SJSA1 (cell line): ENCODE data around the gene KRT40. TPM values are rescaled to one million over a fixed set of nuclear protein-coding genes. Genes with fewer than 3 reads are reported as not detected.

Experiments used
- DNase-seq, 2 experiments: peaks; one replicate each; pipeline ENCODE4 v3.0.0-alpha.2; 2015 to 2020; ENCODE audit warnings: low spot score in 2 of 2, low read depth in 1 of 2
- H3K27ac ChIP-seq: fragments of 250-450 bp; sonication (Bioruptor Pico); 2 replicates; pipeline ENCODE4 v1.5.1; 2020; ENCODE audit warnings: mild to moderate bottlenecking, moderate library complexity
- H3K27me3 ChIP-seq: fragments of 250-450 bp; sonication (Bioruptor Pico); replicated peaks from 2 replicates; pipeline ENCODE4 v1.5.1; 2020; ENCODE audit warnings: mild to moderate bottlenecking, moderate library complexity
- H3K36me3 ChIP-seq: fragments of 250-450 bp; sonication (Bioruptor Pico); 2 replicates; pipeline ENCODE4 v1.5.1; 2020; ENCODE audit warnings: mild to moderate bottlenecking
- H3K4me1 ChIP-seq: fragments of 250-450 bp; sonication (Bioruptor Pico); replicated peaks from 2 replicates; pipeline ENCODE4 v1.6.1; 2021; ENCODE audit warnings: mild to moderate bottlenecking
- H3K4me3 ChIP-seq: fragments of 250-450 bp; sonication (Bioruptor Pico); 2 replicates; pipeline ENCODE4 v1.5.1; 2020; ENCODE audit warnings: mild to moderate bottlenecking
- H3K9me3 ChIP-seq: fragments of 250-450 bp; sonication (Bioruptor Pico); replicated peaks from 2 replicates; pipeline ENCODE4 v1.5.1; 2020; ENCODE audit warnings: mild to moderate bottlenecking
- total RNA-seq: library from RNA; depleted of rRNA; stranded (reverse); fragments of >200 nt; shearing (Covaris generic); gene quantifications from 2 replicates; pipeline ENCODE4 v1.2.3, GENCODE V29; 2014

KRT40 gene
- total RNA-seq, 1 experiment from 2014 or later, result not detected

- no peaks in the 10 kb centered on the region for H3K27me3 ChIP-seq
- no peaks in the 10 kb centered on the region for H3K4me1 ChIP-seq
- no peak overlapping the region for H3K4me3 ChIP-seq
- no peak overlapping the region for H3K27ac ChIP-seq
- H3K36me3 ChIP-seq, result no peaks in the 10 kb centered on the region
- DNase-seq, result no peak
- no peaks in the 10 kb centered on the region for H3K9me3 ChIP-seq
Observed at GRCh38 chr17:40986920-40987319, 2.8 kb upstream of the KRT40 start.

GRCh38 chr17:40981115-40981514 lies 3.0 kb downstream of the KRT40 start:
- Histone ChIP-seq H3K4me1 (no peaks in the 10 kb centered on the region), H3K27ac (no peak overlapping the region), H3K4me3 (no peak overlapping the region), H3K9me3 (no peaks in the 10 kb centered on the region), H3K27me3 (no peaks in the 10 kb centered on the region), H3K36me3 (no peaks in the 10 kb centered on the region)
- no peak for DNase-seq

GRCh38 chr17:40980596-40980995 lies 3.5 kb downstream of the KRT40 start:
- DNase-seq, result no peak
- H3K4me1 ChIP-seq, result no peaks in the 10 kb centered on the region
- no peak overlapping the region for H3K27ac ChIP-seq
- no peaks in the 10 kb centered on the region for H3K36me3 ChIP-seq
- H3K4me3 ChIP-seq, result no peak overlapping the region
- H3K9me3 ChIP-seq, result no peaks in the 10 kb centered on the region
- H3K27me3 ChIP-seq, result no peaks in the 10 kb centered on the region

- Histone ChIP-seq H3K27me3 (no peaks in the 10 kb centered on the region), H3K4me1 (no peaks in the 10 kb centered on the region), H3K36me3 (no peaks in the 10 kb centered on the region), H3K4me3 (no peak overlapping the region), H3K27ac (no peak overlapping the region), H3K9me3 (no peaks in the 10 kb centered on the region)
- DNase-seq, result no peak
Observed at GRCh38 chr17:40980117-40980516, 4.0 kb downstream of the KRT40 start.

- Histone ChIP-seq H3K4me1 (no peaks in the 10 kb centered on the region), H3K27ac (no peak overlapping the region), H3K4me3 (no peak overlapping the region), H3K36me3 (no peaks in the 10 kb centered on the region), H3K9me3 (no peaks in the 10 kb centered on the region), H3K27me3 (no peaks in the 10 kb centered on the region)
- DNase-seq, result no peak
Observed at GRCh38 chr17:40978575-40979151, 5.5 kb downstream of the KRT40 start.

GRCh38 chr17:40975516-40975915 lies 8.6 kb downstream of the KRT40 start:
- no peak for DNase-seq
- Histone ChIP-seq H3K27me3 (no peaks in the 10 kb centered on the region), H3K9me3 (no peaks in the 10 kb centered on the region), H3K4me3 (no peak overlapping the region), H3K4me1 (no peaks in the 10 kb centered on the region), H3K27ac (no peak overlapping the region), H3K36me3 (no peaks in the 10 kb centered on the region)

GRCh38 chr17:40974366-40974765 lies 9.8 kb downstream of the KRT40 start:
- Histone ChIP-seq H3K27me3 (no peaks in the 10 kb centered on the region), H3K36me3 (no peaks in the 10 kb centered on the region), H3K4me1 (no peaks in the 10 kb centered on the region), H3K27ac (no peak overlapping the region), H3K9me3 (no peaks in the 10 kb centered on the region), H3K4me3 (no peak overlapping the region)
- DNase-seq, result no peak

GRCh38 chr17:40967582-40967981 lies 16.5 kb downstream of the KRT40 start:
- no peaks in the 10 kb centered on the region for H3K4me1 ChIP-seq
- no peaks in the 10 kb centered on the region for H3K36me3 ChIP-seq
- H3K9me3 ChIP-seq, result no peaks in the 10 kb centered on the region
- no peak overlapping the region for H3K27ac ChIP-seq
- DNase-seq, result no peak
- no peaks in the 10 kb centered on the region for H3K27me3 ChIP-seq
- H3K4me3 ChIP-seq, result no peak overlapping the region

GRCh38 chr17:40966848-40967247 lies 17.3 kb downstream of the KRT40 start, which contains the start of gene KRT39:
Gene KRT39, minus strand, starts transcription at chr17:40966948. Its CDS starts 92 bp downstream, at chr17:40966856.
- H3K9me3 ChIP-seq, result no peaks in the 10 kb centered on the region
- H3K27ac ChIP-seq, result no peak within 1 kb of the TSS
- H3K4me1 ChIP-seq, result no peaks in the 10 kb centered on the region
- H3K27me3 ChIP-seq, result no peaks in the 10 kb centered on the region
- no peak for DNase-seq
- no peak within 1 kb of the TSS for H3K4me3 ChIP-seq
- H3K36me3 ChIP-seq, result no peaks in the 10 kb centered on the region

- no peak overlapping the region for H3K27ac ChIP-seq
- no peaks in the 10 kb centered on the region for H3K27me3 ChIP-seq
- peak in 1 of 2 experiments; percentile 27 for DNase-seq
Observed at GRCh38 chr17:40963838-40964237, 20.3 kb downstream of the KRT40 start.

GRCh38 chr17:40962059-40962561 lies 22.0 kb downstream of the KRT40 start:
- Histone ChIP-seq H3K27me3 (no peaks in the 10 kb centered on the region), H3K27ac (no peak overlapping the region), H3K4me1 (peaks cover 4% of the 10 kb centered on the region), H3K36me3 (no peaks in the 10 kb centered on the region), H3K9me3 (no peaks in the 10 kb centered on the region), H3K4me3 (no peak overlapping the region)
- DNase-seq, result no peak

More at GRCh38 chr17:40963838-40964237, 20.3 kb downstream of the KRT40 start:
- no peaks in the 10 kb centered on the region for H3K36me3 ChIP-seq
- H3K4me3 ChIP-seq, result no peak overlapping the region
- no peaks in the 10 kb centered on the region for H3K9me3 ChIP-seq
- H3K4me1 ChIP-seq, result no peaks in the 10 kb centered on the region

- Histone ChIP-seq H3K4me1 (peaks cover 10% of the 10 kb centered on the region), H3K36me3 (no peaks in the 10 kb centered on the region), H3K9me3 (no peaks in the 10 kb centered on the region), H3K27me3 (no peaks in the 10 kb centered on the region), H3K4me3 (no peak overlapping the region), H3K27ac (no peak overlapping the region)
- DNase-seq, result no peak
Observed at GRCh38 chr17:40961591-40961990, 22.5 kb downstream of the KRT40 start.

- DNase-seq, result no peak
- Histone ChIP-seq H3K4me3 (no peak overlapping the region), H3K27me3 (no peaks in the 10 kb centered on the region), H3K9me3 (no peaks in the 10 kb centered on the region), H3K4me1 (peaks cover 10% of the 10 kb centered on the region), H3K36me3 (no peaks in the 10 kb centered on the region), H3K27ac (no peak overlapping the region)
Observed at GRCh38 chr17:40960144-40960543, 24.0 kb downstream of the KRT40 start.

- H3K4me1 ChIP-seq, result peaks cover 10% of the 10 kb centered on the region
- no peaks in the 10 kb centered on the region for H3K27me3 ChIP-seq
- no peak overlapping the region for H3K27ac ChIP-seq
- DNase-seq, result no peak
- H3K9me3 ChIP-seq, result no peaks in the 10 kb centered on the region
- H3K36me3 ChIP-seq, result no peaks in the 10 kb centered on the region
- no peak overlapping the region for H3K4me3 ChIP-seq
Observed at GRCh38 chr17:40958086-40958953, 25.8 kb downstream of the KRT40 start.
